Measurements from ENCODE around the gene BCL7B.

The BCL7B gene

GRCh38 chr7:73557397-73558257, at the start of gene BCL7B:
TSS of gene BCL7B (minus strand) at chr7:73557690. CDS start at chr7:73557578, 112 bp downstream.
- H2AFZ ChIP-seq (ENCODE audit: low read depth, low read length, severe bottlenecking) = peak within 1 kb of the TSS; percentile 99
- H3K9ac ChIP-seq (ENCODE audit: low read length) = peak within 1 kb of the TSS; percentile 79
- H3K4me2 ChIP-seq (ENCODE audit: low read depth, low read length, poor library complexity, severe bottlenecking) = peak within 1 kb of the TSS; percentile 75
- H3K9me3 ChIP-seq (ENCODE audit: insufficient read depth, low read length) = no peaks in the 10 kb centered on the region
- peak within 1 kb of the TSS; percentile 91 for H3K4me3 ChIP-seq (ENCODE audit: insufficient read depth, low read length, poor library complexity, severe bottlenecking)
- no peaks in the 10 kb centered on the region for H3K36me3 ChIP-seq (ENCODE audit: low read length)
- H4K20me1 ChIP-seq (ENCODE audit: low read depth, low read length) = no peaks in the 10 kb centered on the region; the same call in 1 of the 2 replicates
- TF ChIP-seq CTCF (IDR thresholded peaks at IDR 0.05; ENCODE audit: insufficient read depth, low read length, poor library complexity, severe bottlenecking) = no peak
- TF ChIP-seq EZH2phosphoT487 (conservative IDR thresholded peaks at IDR 0.05; ENCODE audit: low read length) = no peak
- H3K9me2 ChIP-seq (replicated peaks; ENCODE audit: insufficient read depth, low read length) = no peaks in the 10 kb centered on the region
- H3K27ac ChIP-seq (ENCODE audit: low read depth, low read length) = peak within 1 kb of the TSS; percentile 85
- no peaks in the 10 kb centered on the region for H3F3A ChIP-seq (ENCODE audit: insufficient read depth)
- H3K27me3 ChIP-seq (ENCODE audit: low read length) = no peaks in the 10 kb centered on the region
- peaks cover 44% of the 10 kb centered on the region for H3K79me2 ChIP-seq (ENCODE audit: insufficient read depth, low read length)

GRCh38 chr7:73605601-73606220, 48.2 kb upstream of the BCL7B start:
- Histone ChIP-seq H2AFZ (ENCODE audit: low read depth, low read length, severe bottlenecking) (no peak overlapping the region), H3F3A (ENCODE audit: insufficient read depth) (no peaks in the 10 kb centered on the region), H3K9me3 (ENCODE audit: insufficient read depth, low read length) (no peaks in the 10 kb centered on the region), H4K20me1 (ENCODE audit: low read depth, low read length) (no peaks in the 10 kb centered on the region), H3K4me2 (ENCODE audit: low read depth, low read length, poor library complexity, severe bottlenecking) (no peak overlapping the region), H3K79me2 (ENCODE audit: insufficient read depth, low read length) (no peaks in the 10 kb centered on the region), H3K9ac (ENCODE audit: low read length) (no peak overlapping the region), H3K4me3 (ENCODE audit: insufficient read depth, low read length, poor library complexity, severe bottlenecking) (no peak overlapping the region), H3K9me2 (replicated peaks; ENCODE audit: insufficient read depth, low read length) (no peaks in the 10 kb centered on the region), H3K36me3 (ENCODE audit: low read length) (no peaks in the 10 kb centered on the region), H3K27ac (ENCODE audit: low read depth, low read length) (no peak overlapping the region), H3K27me3 (ENCODE audit: low read length) (no peaks in the 10 kb centered on the region)
- TF ChIP-seq CTCF (IDR thresholded peaks at IDR 0.05; ENCODE audit: insufficient read depth, low read length, poor library complexity, severe bottlenecking) = no peak
- no peak for TF ChIP-seq EZH2phosphoT487 (conservative IDR thresholded peaks at IDR 0.05; ENCODE audit: low read length)

GRCh38 chr7:73602721-73603651, 45.5 kb upstream of the BCL7B start:
- Histone ChIP-seq H3K27me3 (ENCODE audit: low read length) (no peaks in the 10 kb centered on the region), H4K20me1 (ENCODE audit: low read depth, low read length) (no peaks in the 10 kb centered on the region), H3K4me3 (ENCODE audit: insufficient read depth, low read length, poor library complexity, severe bottlenecking) (no peak overlapping the region), H3K36me3 (ENCODE audit: low read length) (no peaks in the 10 kb centered on the region), H3K4me2 (ENCODE audit: low read depth, low read length, poor library complexity, severe bottlenecking) (no peak overlapping the region), H3K9me2 (replicated peaks; ENCODE audit: insufficient read depth, low read length) (no peaks in the 10 kb centered on the region), H3F3A (ENCODE audit: insufficient read depth) (no peaks in the 10 kb centered on the region), H3K9ac (ENCODE audit: low read length) (no peak overlapping the region), H2AFZ (ENCODE audit: low read depth, low read length, severe bottlenecking) (no peak overlapping the region), H3K9me3 (ENCODE audit: insufficient read depth, low read length) (no peaks in the 10 kb centered on the region), H3K79me2 (ENCODE audit: insufficient read depth, low read length) (no peaks in the 10 kb centered on the region), H3K27ac (ENCODE audit: low read depth, low read length) (no peak overlapping the region)
- TF ChIP-seq CTCF (IDR thresholded peaks at IDR 0.05; ENCODE audit: insufficient read depth, low read length, poor library complexity, severe bottlenecking) (no peak), EZH2phosphoT487 (conservative IDR thresholded peaks at IDR 0.05; ENCODE audit: low read length) (no peak)
